ENCODE measurements around the gene RETREG3.

The RETREG3 gene

GRCh38 chr17:42609814-42610801, 934 bp upstream of the RETREG3 start:
- peak in 1 of 2 experiments; percentile 62 for DNase-seq

GRCh38 chr17:42608305-42609181, 631 bp downstream of the RETREG3 start:
- DNase-seq, result peak; percentile 55 to 72

- no peak for DNase-seq
Observed at GRCh38 chr17:42607769-42608168, 1.4 kb downstream of the RETREG3 start.

- peak; percentile 19 to 54 for DNase-seq
Observed at GRCh38 chr17:42603318-42603717, 5.9 kb downstream of the RETREG3 start.

GRCh38 chr17:42598905-42599304, 10.3 kb downstream of the RETREG3 start:
- DNase-seq, result peak; percentile 49 to 84

- DNase-seq, result no peak
Observed at GRCh38 chr17:42596386-42596785, 12.8 kb downstream of the RETREG3 start.

- DNase-seq, result no peak
Observed at GRCh38 chr17:42591411-42591810, 17.8 kb downstream of the RETREG3 start.

GRCh38 chr17:42590886-42591285, 18.3 kb downstream of the RETREG3 start:
- DNase-seq, result no peak

- no peak for DNase-seq
Observed at GRCh38 chr17:42586514-42587230, 22.5 kb downstream of the RETREG3 start.

- DNase-seq, result no peak
Observed at GRCh38 chr17:42585353-42585752, 23.8 kb downstream of the RETREG3 start.

- DNase-seq, result no peak
Observed at GRCh38 chr17:42584880-42585279, 24.3 kb downstream of the RETREG3 start.

- no peak for DNase-seq
Observed at GRCh38 chr17:42581744-42582270, 27.4 kb downstream of the RETREG3 start.

GRCh38 chr17:42579794-42580551, 29.2 kb downstream of the RETREG3 start:
- no peak for DNase-seq

- DNase-seq, result peak; percentile 76 to 92
Observed at GRCh38 chr17:42578282-42578869, 30.8 kb downstream of the RETREG3 start.

- peak; percentile 88 to 94 for DNase-seq
Observed at GRCh38 chr17:42577532-42578281, 31.5 kb downstream of the RETREG3 start, which contains the start of gene PSMC3IP. PSMC3IP (minus strand) TSS chr17:42577729; CDS start chr17:42577686, 43 bp downstream.

- peak; percentile 19 to 45 for DNase-seq
Observed at GRCh38 chr17:42577140-42577531, 32.0 kb downstream of the RETREG3 start.

GRCh38 chr17:42574463-42574862, 34.7 kb downstream of the RETREG3 start:
- no peak for DNase-seq

- no peak for DNase-seq
Observed at GRCh38 chr17:42573095-42573494, 36.1 kb downstream of the RETREG3 start.

- DNase-seq, result no peak
Observed at GRCh38 chr17:42571435-42572225, 37.5 kb downstream of the RETREG3 start.

All from NCI-H524 (cell line).